H1 (cell line): Measurements from ENCODE around the gene PFDN4. TPM values are rescaled to one million over a fixed set of nuclear protein-coding genes. Genes with fewer than 3 reads are reported as not detected.

Source experiments
- polyA plus RNA-seq, 7 experiments: library from polyadenylated mRNA; depleted of rRNA in 3 of 7; stranded (reverse) in 5 of 7; unstranded in 2 of 7; fragments of >200 nt in 5 of 7; fragments of 200-250 nt in 2 of 7; gene quantifications; 1 replicate in 5 of 7; 2 replicates in 1 of 7; 4 replicates in 1 of 7; pipeline versions ENCODE4 v1.2.1 to v1.2.3, GENCODE V29; 2011 to 2013; ENCODE audit warnings: missing spikeins in 2 of 7, mixed read lengths in 2 of 7
- total RNA-seq: library from RNA; stranded (reverse); fragmentation: NEBNext Ultra II Directional; extraction: Animal tissue kit (Norgen Biotek cat#: 25700); gene quantifications from 2 replicates; pipeline ENCODE4 v1.2.1, GENCODE V29; 2021
- TF ChIP-seq, protein P1 (sequence below): fragments of 300-600 bp; sonication (generic); IDR thresholded peaks from 2 replicates; pipeline ENCODE4 v1.7.1; 2012; ENCODE audit warnings: low read length, moderate library complexity, mild to moderate bottlenecking, inconsistent platforms; ENCODE audit not compliant: insufficient replicate concordance

PFDN4 gene
- total and polyA plus RNA-seq, 2 of the 8 experiments (the other 6 are each of a cell fraction or from before 2014, with no cell fraction given) = 41.9 to 96.8 TPM

DNA sequence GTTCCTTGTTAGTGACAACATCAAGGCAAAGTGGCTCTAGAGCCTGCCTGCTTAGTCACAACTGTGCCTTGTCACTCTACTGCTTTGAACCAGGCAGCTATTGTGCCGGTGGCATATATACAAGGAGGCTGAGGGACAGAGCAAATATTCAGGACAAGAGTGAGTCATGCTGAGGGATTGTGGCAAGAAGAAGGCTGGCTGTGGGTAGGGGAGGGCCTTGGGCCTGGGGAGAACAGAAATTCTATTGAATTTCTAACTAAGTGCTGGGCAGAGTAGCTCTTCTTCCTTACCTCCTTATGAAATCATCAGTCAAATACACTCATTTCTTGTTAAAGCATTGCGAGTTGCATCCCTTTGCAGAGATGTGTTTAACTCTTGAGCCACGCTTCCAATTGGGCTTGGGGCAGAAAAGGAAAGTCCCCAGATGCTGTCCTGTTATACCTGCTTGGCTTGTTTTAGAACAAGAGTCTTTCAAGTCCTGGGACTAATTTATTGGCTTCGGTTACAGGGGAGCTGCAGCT, 59.7 kb downstream of the PFDN4 start (continued):
- TF ChIP-seq, protein P1, sequence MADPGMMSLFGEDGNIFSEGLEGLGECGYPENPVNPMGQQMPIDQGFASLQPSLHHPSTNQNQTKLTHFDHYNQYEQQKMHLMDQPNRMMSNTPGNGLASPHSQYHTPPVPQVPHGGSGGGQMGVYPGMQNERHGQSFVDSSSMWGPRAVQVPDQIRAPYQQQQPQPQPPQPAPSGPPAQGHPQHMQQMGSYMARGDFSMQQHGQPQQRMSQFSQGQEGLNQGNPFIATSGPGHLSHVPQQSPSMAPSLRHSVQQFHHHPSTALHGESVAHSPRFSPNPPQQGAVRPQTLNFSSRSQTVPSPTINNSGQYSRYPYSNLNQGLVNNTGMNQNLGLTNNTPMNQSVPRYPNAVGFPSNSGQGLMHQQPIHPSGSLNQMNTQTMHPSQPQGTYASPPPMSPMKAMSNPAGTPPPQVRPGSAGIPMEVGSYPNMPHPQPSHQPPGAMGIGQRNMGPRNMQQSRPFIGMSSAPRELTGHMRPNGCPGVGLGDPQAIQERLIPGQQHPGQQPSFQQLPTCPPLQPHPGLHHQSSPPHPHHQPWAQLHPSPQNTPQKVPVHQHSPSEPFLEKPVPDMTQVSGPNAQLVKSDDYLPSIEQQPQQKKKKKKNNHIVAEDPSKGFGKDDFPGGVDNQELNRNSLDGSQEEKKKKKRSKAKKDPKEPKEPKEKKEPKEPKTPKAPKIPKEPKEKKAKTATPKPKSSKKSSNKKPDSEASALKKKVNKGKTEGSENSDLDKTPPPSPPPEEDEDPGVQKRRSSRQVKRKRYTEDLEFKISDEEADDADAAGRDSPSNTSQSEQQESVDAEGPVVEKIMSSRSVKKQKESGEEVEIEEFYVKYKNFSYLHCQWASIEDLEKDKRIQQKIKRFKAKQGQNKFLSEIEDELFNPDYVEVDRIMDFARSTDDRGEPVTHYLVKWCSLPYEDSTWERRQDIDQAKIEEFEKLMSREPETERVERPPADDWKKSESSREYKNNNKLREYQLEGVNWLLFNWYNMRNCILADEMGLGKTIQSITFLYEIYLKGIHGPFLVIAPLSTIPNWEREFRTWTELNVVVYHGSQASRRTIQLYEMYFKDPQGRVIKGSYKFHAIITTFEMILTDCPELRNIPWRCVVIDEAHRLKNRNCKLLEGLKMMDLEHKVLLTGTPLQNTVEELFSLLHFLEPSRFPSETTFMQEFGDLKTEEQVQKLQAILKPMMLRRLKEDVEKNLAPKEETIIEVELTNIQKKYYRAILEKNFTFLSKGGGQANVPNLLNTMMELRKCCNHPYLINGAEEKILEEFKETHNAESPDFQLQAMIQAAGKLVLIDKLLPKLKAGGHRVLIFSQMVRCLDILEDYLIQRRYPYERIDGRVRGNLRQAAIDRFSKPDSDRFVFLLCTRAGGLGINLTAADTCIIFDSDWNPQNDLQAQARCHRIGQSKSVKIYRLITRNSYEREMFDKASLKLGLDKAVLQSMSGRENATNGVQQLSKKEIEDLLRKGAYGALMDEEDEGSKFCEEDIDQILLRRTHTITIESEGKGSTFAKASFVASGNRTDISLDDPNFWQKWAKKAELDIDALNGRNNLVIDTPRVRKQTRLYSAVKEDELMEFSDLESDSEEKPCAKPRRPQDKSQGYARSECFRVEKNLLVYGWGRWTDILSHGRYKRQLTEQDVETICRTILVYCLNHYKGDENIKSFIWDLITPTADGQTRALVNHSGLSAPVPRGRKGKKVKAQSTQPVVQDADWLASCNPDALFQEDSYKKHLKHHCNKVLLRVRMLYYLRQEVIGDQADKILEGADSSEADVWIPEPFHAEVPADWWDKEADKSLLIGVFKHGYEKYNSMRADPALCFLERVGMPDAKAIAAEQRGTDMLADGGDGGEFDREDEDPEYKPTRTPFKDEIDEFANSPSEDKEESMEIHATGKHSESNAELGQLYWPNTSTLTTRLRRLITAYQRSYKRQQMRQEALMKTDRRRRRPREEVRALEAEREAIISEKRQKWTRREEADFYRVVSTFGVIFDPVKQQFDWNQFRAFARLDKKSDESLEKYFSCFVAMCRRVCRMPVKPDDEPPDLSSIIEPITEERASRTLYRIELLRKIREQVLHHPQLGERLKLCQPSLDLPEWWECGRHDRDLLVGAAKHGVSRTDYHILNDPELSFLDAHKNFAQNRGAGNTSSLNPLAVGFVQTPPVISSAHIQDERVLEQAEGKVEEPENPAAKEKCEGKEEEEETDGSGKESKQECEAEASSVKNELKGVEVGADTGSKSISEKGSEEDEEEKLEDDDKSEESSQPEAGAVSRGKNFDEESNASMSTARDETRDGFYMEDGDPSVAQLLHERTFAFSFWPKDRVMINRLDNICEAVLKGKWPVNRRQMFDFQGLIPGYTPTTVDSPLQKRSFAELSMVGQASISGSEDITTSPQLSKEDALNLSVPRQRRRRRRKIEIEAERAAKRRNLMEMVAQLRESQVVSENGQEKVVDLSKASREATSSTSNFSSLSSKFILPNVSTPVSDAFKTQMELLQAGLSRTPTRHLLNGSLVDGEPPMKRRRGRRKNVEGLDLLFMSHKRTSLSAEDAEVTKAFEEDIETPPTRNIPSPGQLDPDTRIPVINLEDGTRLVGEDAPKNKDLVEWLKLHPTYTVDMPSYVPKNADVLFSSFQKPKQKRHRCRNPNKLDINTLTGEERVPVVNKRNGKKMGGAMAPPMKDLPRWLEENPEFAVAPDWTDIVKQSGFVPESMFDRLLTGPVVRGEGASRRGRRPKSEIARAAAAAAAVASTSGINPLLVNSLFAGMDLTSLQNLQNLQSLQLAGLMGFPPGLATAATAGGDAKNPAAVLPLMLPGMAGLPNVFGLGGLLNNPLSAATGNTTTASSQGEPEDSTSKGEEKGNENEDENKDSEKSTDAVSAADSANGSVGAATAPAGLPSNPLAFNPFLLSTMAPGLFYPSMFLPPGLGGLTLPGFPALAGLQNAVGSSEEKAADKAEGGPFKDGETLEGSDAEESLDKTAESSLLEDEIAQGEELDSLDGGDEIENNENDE = no peak
- TF ChIP-seq, all 59 proteins: peak for 1
